MM.1S (cell line): ENCODE data around the gene SLC37A1.

Experiments
- DNase-seq: peaks from one replicate; pipeline ENCODE4 v3.0.0-alpha.2; 2015
- H2AFZ ChIP-seq: fragments of 300-600 bp; sonication (generic); 2 replicates; pipeline ENCODE4 v1.6.0; 2016; ENCODE audit warnings: antibody characterized with exemption, low read length
- H3F3A ChIP-seq: fragments of 300-600 bp; sonication (generic); 2 replicates; pipeline ENCODE4 v1.6.1; 2016; ENCODE audit warnings: mild to moderate bottlenecking, antibody characterized with exemption, low read length, moderate library complexity, mixed read lengths; ENCODE audit not compliant: insufficient read depth
- H3K27ac ChIP-seq: fragments of 300-600 bp; sonication (generic); 2 replicates; pipeline ENCODE4 v1.5.1; 2016; ENCODE audit warnings: mild to moderate bottlenecking, low read length
- H3K27me3 ChIP-seq: fragments of 300-600 bp; sonication (generic); replicated peaks from 2 replicates; pipeline ENCODE4 v1.6.0; 2016; ENCODE audit warnings: low read length; ENCODE audit not compliant: insufficient read depth
- H3K36me3 ChIP-seq: fragments of 300-600 bp; sonication (generic); replicated peaks from 2 replicates; pipeline ENCODE4 v1.6.1; 2016; ENCODE audit warnings: mild to moderate bottlenecking, low read length, mixed read lengths; ENCODE audit not compliant: insufficient read depth
- H3K4me1 ChIP-seq: fragments of 300-600 bp; sonication (generic); 2 replicates; pipeline ENCODE4 v1.6.1; 2016; ENCODE audit warnings: low read length, mixed read lengths
- H3K4me2 ChIP-seq: fragments of 300-600 bp; sonication (generic); 2 replicates; pipeline ENCODE4 v1.6.0; 2016; ENCODE audit warnings: low read depth, low read length
- H3K4me3 ChIP-seq: fragments of 300-600 bp; sonication (generic); 2 replicates; pipeline ENCODE4 v1.5.1; 2016; ENCODE audit warnings: low read length, mixed read lengths
- H3K79me2 ChIP-seq: fragments of 300-600 bp; sonication (generic); 2 replicates; pipeline ENCODE4 v1.6.1; 2016; ENCODE audit warnings: mixed run types, low read length, mixed read lengths
- H3K9ac ChIP-seq: fragments of 300-600 bp; sonication (generic); 2 replicates; pipeline ENCODE4 v1.6.1; 2016; ENCODE audit warnings: low read length, mixed read lengths
- H3K9me2 ChIP-seq: fragments of 300-600 bp; sonication (generic); replicated peaks from 2 replicates; pipeline ENCODE4 v1.6.1; 2016; ENCODE audit warnings: mild to moderate bottlenecking, low read length, mixed read lengths; ENCODE audit not compliant: insufficient read depth
- H3K9me3 ChIP-seq: fragments of 300-600 bp; sonication (generic); replicated peaks from 2 replicates; pipeline ENCODE4 v1.6.1; 2016; ENCODE audit warnings: mild to moderate bottlenecking, low read length, mixed read lengths; ENCODE audit not compliant: insufficient read depth
- H4K20me1 ChIP-seq: fragments of 300-600 bp; sonication (generic); 2 replicates; pipeline ENCODE4 v1.6.1; 2016; ENCODE audit warnings: mild to moderate bottlenecking, low read length, moderate library complexity, mixed read lengths; ENCODE audit not compliant: insufficient read depth
- CTCF ChIP-seq: fragments of 300-600 bp; sonication (generic); IDR thresholded peaks from 2 replicates; pipeline ENCODE4 v1.5.1; 2016; ENCODE audit warnings: antibody characterized with exemption, low read length, mixed read lengths
- EZH2 ChIP-seq: fragments of 300-600 bp; sonication (generic); optimal IDR thresholded peaks from 2 replicates; pipeline ENCODE3; 2017; ENCODE audit warnings: low read depth, mild to moderate bottlenecking, antibody characterized with exemption, low read length, mixed read lengths
- EZH2phosphoT487 ChIP-seq: fragments of 300-600 bp; sonication (generic); IDR thresholded peaks from 2 replicates; pipeline ENCODE4 v1.6.1; 2018; ENCODE audit warnings: antibody characterized with exemption, low read length

Gene SLC37A1

GRCh38 chr21:42465803-42466127 lies 47.9 kb upstream of the SLC37A1 start:
- Histone ChIP-seq H3K4me3 (no peak overlapping the region), H3K9me2 (no peaks in the 10 kb centered on the region), H3K4me2 (peak overlapping the region; percentile 45), H3K9me3 (no peaks in the 10 kb centered on the region), H3K27me3 (peaks cover 10% of the 10 kb centered on the region; the same call in 1 of the 2 replicates), H3K4me1 (peaks cover 64% of the 10 kb centered on the region), H3K79me2 (no peaks in the 10 kb centered on the region), H3K36me3 (no peaks in the 10 kb centered on the region), H4K20me1 (no peaks in the 10 kb centered on the region), H3F3A (peaks cover 30% of the 10 kb centered on the region), H3K27ac (peak overlapping the region; percentile 8; the same call in 1 of the 2 replicates), H3K9ac (no peak overlapping the region), H2AFZ (no peak overlapping the region)
- TF ChIP-seq CTCF (no peak), EZH2 (no peak), EZH2phosphoT487 (no peak)
- no peak for DNase-seq

- H3K4me1 ChIP-seq, result peaks cover 56% of the 10 kb centered on the region
- H3K27me3 ChIP-seq, result peaks cover 16% of the 10 kb centered on the region; the same call in 1 of the 2 replicates
- no peak overlapping the region for H3K9ac ChIP-seq
- peak overlapping the region; percentile 1; the same call in 1 of the 2 replicates for H3K27ac ChIP-seq
- no peak for TF ChIP-seq CTCF
- no peak for TF ChIP-seq EZH2
- no peak for TF ChIP-seq EZH2phosphoT487
- no peaks in the 10 kb centered on the region for H4K20me1 ChIP-seq
- no peaks in the 10 kb centered on the region for H3K9me2 ChIP-seq
- H2AFZ ChIP-seq, result no peak overlapping the region
- DNase-seq, result no peak
- no peaks in the 10 kb centered on the region for H3K79me2 ChIP-seq
- no peaks in the 10 kb centered on the region for H3K36me3 ChIP-seq
- H3K4me3 ChIP-seq, result no peak overlapping the region
- peak overlapping the region; percentile 32 for H3K4me2 ChIP-seq
- peaks cover 23% of the 10 kb centered on the region for H3F3A ChIP-seq
- H3K9me3 ChIP-seq, result no peaks in the 10 kb centered on the region
Measured at GRCh38 chr21:42466700-42467099, 47.0 kb upstream of the SLC37A1 start.

GRCh38 chr21:42467140-42467983 lies 46.3 kb upstream of the SLC37A1 start:
- TF ChIP-seq CTCF (peak; percentile 58), EZH2 (no peak)
- peaks cover 49% of the 10 kb centered on the region for H3K4me1 ChIP-seq
- peak overlapping the region; percentile 32 for H3K4me2 ChIP-seq
- H3K4me3 ChIP-seq, result no peak overlapping the region
- H4K20me1 ChIP-seq, result no peaks in the 10 kb centered on the region
- DNase-seq, result peak; percentile 85
- no peak overlapping the region for H2AFZ ChIP-seq
- peak overlapping the region; percentile 1; the same call in 1 of the 2 replicates for H3K27ac ChIP-seq
- H3K27me3 ChIP-seq, result peaks cover 23% of the 10 kb centered on the region; the same call in 1 of the 2 replicates
- no peaks in the 10 kb centered on the region for H3K9me2 ChIP-seq
- H3F3A ChIP-seq, result peaks cover 23% of the 10 kb centered on the region
- no peak overlapping the region for H3K9ac ChIP-seq
- no peaks in the 10 kb centered on the region for H3K9me3 ChIP-seq
- H3K36me3 ChIP-seq, result no peaks in the 10 kb centered on the region
- no peaks in the 10 kb centered on the region for H3K79me2 ChIP-seq
